Measurements from ENCODE around the gene ISG15.
"Not testable (repeated sequence)": the region's sequence is repeated elsewhere in the genome, so short reads cannot be mapped to it uniquely, and the experiment has no call there.

ISG15 gene

GRCh38 chr1:994546-994945 is 18.8 kb upstream of the ISG15 start:
- DNase-seq (ENCODE audit: low read depth, low spot score) = not testable (repeated sequence)

DNA sequence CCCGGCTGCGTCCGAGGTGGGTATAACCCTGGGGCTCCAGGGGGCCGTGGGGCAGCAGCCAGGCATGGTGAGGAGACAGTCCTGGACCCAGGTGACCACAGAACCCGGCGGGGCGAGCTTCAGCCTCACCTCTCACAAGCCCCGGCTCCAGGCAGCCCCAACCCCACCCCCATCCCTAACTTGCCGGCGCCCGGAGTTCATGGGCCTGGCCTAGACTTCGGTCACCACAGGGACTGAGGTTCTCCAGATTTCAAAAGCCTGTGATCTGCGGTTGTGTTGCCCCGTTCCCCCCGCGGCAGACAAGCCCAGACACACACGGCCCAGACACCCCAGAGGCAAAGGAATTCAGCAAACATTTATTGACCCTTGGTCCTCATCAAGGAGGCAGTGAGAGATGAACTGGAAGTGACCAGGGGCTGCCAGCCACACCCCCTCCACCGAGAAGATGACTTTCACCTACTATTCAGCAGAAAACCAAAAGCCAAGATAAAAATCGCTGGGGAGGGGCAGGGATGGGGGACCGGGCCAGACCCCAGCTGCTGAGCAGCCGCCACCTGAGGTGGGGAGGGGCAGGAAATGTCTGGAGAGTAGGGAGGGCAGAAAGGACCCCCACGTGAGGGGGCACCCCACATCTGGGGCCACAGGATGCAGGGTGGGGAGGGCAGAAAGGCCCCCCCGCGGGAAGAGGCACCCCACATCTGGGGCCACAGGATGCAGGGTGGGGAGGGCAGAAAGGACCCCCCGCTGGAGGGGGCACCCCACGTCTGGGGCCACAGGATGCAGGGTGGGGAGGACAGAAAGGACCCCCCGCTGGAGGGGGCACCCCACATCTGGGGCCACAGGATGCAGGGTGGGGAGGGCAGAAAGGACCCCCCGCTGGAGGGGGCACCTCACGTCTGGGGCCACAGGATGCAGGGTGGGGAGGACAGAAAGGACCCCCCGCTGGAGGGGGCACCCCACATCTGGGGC is 17.3 kb upstream of the ISG15 start:
- no peak for DNase-seq (ENCODE audit: low read depth, low spot score)

DNA sequence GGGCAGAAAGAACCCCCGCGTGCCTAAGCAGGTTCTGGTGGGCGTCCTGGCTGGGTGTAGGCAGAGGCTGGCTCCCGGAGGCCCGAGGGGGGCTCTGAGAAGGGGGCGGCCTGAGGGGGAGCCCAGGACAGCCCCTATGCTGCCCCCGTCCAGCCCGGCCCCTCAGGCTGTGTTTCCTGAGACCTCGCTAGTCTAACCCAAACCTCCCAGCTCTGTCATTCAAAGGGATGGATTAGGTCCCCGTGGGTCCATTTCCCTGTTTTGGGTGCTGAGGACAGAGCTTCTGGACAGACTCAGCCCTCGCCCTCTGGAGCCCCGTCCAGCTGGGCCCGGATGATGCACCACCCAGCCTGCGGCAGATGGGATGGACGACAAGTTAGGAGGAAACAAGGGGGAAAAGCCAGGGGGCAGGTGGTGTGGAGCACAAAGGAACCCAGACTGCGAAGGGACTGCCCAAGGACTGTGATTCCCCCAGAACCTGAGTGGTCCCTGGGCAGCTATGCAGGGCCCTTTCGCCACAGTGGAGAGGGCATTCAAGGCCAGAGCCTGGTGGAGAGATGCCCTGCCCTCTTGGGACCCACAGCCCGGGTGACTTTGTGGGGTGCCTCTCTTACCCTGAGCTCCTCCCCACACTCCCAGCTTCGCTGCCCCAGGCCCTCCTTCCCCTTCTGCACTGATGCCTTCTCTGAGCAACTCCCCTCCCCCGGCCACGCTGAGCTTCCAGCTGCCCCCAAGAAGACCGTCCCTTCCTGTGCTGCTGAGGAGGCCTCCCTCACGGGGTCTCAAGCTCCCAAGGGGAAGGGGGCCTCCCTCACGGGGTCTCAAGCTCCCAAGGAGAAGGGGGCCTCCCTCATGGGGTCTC is 16.2 kb upstream of the ISG15 start:
- DNase-seq (ENCODE audit: low read depth, low spot score) = no peak

DNA sequence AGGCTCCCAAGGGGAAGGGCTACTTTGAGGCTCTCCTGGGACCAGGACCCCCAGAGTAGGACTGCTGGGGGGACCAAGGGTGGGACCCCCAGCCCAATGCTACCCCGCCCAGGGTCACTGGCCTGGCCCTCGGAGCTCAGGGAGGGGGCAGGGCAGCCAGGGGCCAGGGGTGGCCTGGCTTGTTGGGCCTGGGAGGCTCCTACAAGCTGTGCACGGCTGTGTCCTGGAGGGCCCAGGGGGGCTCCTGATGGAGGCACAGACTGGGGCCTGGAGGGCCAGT is 15.6 kb upstream of the ISG15 start:
- DNase-seq (ENCODE audit: low read depth, low spot score) = no peak

DNA sequence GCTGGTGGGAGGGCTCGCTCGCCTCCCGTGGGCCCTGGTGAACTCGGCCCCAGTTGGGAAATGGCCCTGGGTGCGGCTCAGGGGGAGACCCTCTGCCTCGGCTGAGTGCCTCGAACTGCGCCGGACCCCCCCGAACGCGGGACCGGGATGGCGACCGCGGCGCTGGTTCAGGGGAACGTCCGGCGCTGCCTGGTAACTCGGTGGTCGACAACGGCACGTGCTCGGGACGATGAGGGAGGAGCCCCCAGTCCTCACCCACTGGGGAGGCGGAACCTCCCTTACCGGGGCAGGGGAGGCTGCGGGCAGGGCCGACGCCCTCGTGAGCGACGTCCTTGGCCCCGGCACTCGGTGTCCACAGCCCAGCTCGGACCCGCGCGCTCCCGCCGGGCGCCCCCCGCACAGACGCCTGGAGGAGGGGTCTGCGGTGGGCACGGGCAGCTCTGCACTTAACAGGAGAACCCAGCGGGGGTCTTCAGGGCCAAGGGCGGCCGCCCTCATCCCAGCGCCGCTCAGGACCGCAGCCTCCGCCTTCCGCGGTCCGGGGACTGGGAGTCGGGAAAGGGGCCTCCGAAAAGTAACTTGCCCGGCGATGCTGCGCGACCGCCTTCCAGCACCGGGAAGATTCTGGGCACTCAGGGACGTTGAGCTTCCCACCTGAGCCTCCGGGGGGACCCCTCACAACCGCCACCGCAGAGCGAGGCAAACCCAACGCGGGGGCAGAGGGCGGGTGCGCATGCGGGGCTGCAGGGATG is 15.1 kb upstream of the ISG15 start:
- DNase-seq (ENCODE audit: low read depth, low spot score) = no peak

DNA sequence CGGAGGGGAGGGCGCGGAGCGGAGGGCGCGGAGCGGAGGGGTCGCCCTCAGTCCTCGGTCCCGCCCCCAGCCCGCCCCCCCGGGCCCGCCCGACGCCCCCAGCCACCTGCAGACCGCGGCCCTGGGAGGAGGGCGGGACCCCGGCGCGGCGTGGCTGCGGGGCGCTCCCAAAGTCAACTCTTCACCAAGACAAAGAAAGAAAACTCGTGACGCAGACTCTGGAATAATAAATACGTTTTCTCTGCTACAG is 14.6 kb upstream of the ISG15 start:
- DNase-seq (ENCODE audit: low read depth, low spot score) = no peak

DNA sequence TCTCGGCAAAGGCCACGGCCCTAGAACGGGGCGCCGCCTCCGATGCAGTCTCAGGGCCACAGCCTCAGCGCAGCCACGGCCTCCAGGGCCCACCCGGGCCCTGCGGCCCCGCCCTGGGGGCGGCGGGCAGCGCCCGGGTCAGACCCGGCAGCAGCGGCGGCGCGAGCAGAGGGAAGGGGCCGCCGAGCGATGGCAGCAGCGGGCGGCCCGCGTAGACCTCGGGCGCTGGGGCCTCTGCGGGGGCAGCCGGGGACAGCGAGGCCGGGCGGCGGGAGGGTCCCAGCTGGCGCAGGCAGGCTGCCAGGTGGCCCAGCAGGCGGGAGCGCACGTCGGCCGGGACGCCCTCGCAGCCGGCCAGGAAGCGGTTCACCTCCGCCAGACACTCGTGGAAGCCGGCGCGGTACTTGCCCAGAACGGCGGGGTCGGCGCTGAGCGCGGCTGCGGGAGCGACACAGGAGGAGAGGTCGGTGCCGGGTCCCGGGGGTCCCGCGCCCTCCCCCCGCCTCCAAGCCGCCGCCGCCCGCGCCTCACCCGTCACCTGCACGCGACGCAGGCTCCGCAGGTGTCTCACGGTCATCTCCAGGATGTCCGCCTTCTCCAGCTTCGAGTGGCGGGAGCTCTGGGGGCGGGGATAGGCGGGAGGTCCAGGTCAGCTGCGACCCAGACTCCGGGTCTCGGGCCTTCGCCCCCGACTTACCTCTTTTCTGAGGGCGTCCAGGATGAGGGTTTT is 14.1 kb upstream of the ISG15 start:
- DNase-seq (ENCODE audit: low read depth, low spot score) = no peak

GRCh38 chr1:999725-1000356 is 13.5 kb upstream of the ISG15 start, which contains the start of gene HES4:
TSS of gene HES4 (minus strand) at chr1:1000097. CDS start at chr1:999973, 124 bp downstream.
- peak; percentile 94 for DNase-seq (ENCODE audit: low read depth, low spot score)

DNA sequence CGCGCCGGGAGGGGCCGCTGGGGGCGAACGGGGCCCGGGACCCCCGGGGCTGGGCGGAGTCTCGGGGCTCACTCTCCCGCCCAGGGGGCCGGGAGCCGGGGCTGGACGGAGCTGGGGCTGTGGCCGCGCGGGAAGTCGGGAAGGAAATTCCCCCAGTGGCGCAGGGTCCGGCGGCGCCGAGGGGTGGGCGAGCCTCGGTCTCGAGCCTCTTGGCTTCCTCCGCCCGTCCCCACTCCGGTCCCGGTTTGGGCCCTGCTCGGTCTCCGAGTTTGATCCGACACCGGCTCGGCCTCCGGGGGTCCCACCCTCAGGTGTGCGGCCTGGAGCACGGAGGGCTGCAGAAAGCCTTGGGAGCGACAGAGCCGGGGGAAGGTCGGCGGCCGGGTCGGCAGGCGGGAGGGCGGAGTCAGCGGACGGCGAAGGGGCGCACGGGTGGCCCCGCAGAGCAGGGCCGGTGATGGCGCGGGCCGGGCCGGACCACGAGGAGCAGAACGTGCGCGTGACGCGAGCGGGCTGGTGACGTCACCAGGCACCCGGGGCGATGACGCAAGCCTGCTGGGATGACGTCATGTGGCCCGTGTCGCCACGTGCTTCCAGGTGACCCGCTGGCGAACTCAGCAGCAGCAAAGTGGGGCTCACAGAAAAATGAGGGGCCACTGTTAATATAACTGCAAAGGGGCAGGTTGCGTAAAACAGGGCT is 12.8 kb upstream of the ISG15 start:
- peak; percentile 87 for DNase-seq (ENCODE audit: low read depth, low spot score)

DNA sequence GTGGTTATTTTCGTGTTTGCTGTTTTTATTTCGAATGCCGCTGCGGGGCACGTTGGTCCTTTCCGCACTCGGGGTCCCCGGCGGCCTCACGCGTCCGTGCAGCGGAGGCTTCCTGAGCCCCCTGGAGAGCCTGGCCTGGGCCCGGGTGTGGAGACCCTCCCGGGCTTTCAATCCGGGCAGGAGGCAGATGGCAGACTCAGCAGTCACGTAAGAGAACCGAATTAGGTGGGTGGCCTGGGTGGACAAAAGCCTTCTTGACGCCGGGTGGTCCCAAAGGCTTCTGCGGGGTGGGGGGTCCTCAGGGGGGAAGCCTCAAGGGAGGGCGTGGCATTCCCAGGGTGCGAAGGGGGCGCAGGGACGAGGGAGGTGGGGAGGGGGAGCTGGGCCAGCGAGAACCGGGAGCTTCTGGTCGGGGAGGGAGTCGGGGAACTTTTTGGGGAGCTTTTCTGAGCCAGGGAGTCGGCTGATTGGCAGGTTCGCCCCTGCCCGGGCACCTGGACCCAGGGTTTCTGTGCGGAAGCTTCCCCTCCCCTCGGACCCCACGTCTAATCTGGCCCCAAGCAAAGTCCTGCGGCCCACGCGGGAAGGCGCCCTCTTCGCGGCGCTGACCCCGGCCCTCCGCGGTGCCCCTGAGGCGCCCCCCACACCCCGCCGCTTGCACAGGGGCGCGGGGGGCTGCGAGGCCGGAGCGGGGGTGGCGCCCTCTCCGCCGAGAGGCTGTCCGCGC is 12.1 kb upstream of the ISG15 start:
- DNase-seq (ENCODE audit: low read depth, low spot score) = no peak

- no peak for DNase-seq (ENCODE audit: low read depth, low spot score)
These were observed 9.5 kb upstream of the ISG15 start for GRCh38 chr1:1003618-1004419.

DNA sequence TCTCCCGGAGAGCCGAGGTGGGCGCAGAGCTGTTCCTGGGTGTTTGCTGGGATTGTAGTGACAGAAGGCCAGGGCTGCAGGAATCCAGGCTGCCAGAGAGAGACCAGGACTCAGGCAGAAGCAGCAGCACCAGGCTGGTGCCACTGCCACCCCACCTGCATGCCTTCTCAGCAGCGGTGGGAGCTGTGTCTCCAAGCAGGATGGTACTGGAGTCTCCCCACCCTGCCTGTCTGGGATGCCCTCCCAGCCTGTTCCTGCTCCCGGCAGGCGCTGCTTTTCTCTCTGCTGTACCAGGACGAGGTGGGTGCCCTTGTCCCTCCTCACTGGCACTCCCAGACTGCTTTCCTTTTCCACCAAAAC is 8.9 kb upstream of the ISG15 start:
- no peak for DNase-seq (ENCODE audit: low read depth, low spot score)

- peak; percentile 75 for DNase-seq (ENCODE audit: low read depth, low spot score)
These were observed 8.3 kb upstream of the ISG15 start for GRCh38 chr1:1004780-1005697.

DNA sequence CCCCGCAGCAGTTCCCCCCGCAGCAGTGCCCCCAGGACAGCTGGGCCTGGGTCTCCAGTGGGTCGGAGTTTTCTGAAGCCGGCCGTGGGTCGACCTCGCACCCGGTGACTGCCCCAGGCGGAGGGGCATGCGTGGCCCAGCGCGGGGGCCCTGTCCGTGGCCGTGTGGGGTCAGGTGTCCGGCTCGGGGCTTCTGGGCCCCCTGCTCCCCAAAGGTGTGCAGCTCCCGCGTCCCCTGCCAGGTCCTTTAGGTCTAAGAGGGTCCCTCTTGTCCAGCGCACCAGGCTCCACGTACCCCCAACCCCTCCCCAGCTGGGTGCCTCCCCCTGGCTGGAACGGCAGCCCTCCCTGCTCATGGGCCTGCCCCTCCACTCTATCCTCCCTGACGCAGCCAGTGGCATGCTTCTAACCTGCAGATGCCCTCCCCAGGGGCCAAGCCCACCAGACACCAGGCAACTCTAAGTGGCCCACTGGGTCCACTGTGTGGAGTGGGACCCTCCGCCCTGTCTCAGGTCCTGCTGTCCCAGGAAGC is 7.5 kb upstream of the ISG15 start:
- no peak for DNase-seq (ENCODE audit: low read depth, low spot score)

DNA sequence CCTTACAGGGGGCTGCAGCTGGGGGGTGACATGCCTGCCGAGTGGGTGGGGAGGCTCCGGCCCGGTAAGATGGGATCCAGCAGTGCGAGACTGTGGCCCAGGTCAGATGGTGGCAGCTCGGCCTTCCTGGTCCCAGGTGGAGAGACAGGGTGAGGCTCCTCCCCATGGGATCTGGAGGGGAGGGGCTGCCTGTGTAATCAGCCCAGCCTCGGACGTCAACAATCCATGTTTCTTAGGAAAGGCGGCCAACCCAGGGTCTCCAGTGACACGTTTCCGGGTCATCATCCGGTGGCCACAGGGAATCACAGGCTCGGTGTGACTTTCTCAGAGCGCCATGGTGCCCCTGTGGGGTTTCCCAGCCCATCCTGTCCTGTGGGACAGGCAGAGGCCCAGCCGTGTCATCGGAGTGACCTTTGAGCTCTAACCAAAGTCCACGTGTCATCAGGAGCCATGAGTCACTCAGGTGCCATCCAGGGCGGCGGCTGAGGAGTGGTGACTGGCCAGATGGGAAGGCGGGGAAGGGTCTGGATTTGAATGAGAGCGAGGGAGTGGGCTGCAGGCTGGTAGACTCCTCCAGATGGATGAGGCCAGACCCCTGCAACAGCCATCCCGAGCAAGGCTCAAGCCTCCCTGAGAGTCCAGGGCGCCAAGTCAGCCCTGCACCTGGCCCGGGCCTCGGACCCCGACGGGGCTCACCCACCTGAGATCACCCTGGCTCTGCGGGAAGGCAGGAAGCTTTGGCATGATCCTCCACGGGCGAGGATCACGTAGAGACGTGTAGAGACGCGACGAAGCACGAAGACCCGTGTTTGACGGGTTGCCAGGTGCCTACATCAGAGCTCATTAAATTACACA is 6.8 kb upstream of the ISG15 start:
- DNase-seq (ENCODE audit: low read depth, low spot score) = peak; percentile 63

GRCh38 chr1:1010131-1010530 is 3.2 kb upstream of the ISG15 start:
- DNase-seq (ENCODE audit: low read depth, low spot score) = not testable (repeated sequence)
